ENCODE data around the gene AFAP1.
A peak's percentile ranks its signal among the peaks of the same experiment; 100 is the strongest.

The AFAP1 gene

DNA sequence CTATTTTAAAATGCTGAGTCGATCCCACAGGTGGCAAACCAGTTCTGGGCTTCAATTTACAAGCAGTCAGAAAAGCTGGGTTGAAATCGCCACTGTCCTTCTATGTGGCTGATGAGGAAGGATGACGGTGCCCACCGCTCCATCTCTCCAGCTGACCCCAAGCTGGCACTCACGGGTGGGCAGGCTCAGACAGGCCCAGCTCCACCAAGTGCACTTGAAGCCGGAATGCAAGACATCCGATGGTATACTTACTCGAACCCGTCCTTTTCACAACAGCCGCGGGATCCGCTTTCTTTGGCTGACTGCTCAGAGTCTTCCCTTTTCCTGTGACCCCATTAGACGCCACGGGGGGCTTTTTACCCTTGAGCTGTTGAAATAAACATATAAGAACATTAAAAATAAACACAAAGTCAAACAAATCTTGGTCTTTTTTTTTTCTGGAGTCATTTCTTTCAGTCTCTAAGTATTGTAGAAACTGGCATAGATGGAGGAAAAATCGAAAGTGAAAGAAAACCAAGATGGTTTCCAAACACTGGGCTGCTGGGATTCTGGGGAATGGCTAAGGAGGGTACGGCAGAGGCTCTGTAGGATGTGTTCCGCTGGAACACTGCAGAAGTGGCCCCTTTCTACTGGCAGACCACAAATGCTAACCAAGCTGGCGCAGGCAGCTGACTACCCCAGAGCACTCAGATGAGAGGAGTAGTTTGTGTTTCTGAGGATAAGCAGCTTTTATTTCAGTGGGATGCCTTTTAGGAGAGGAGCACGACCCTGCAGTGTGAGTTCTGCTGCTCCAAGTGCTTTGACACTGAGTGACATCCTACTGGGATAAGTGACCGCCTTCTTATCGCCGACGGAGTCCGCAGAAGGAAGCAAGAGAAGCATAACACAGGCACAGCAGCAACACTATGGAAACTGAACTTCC, 160.9 kb downstream of the AFAP1 start:
- DNase-seq (ENCODE audit: low read depth), result no peak
- TF ChIP-seq, protein P1, sequence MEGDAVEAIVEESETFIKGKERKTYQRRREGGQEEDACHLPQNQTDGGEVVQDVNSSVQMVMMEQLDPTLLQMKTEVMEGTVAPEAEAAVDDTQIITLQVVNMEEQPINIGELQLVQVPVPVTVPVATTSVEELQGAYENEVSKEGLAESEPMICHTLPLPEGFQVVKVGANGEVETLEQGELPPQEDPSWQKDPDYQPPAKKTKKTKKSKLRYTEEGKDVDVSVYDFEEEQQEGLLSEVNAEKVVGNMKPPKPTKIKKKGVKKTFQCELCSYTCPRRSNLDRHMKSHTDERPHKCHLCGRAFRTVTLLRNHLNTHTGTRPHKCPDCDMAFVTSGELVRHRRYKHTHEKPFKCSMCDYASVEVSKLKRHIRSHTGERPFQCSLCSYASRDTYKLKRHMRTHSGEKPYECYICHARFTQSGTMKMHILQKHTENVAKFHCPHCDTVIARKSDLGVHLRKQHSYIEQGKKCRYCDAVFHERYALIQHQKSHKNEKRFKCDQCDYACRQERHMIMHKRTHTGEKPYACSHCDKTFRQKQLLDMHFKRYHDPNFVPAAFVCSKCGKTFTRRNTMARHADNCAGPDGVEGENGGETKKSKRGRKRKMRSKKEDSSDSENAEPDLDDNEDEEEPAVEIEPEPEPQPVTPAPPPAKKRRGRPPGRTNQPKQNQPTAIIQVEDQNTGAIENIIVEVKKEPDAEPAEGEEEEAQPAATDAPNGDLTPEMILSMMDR (IDR thresholded peaks at IDR 0.05; ENCODE audit: control insufficient read depth, extremely low read depth, insufficient read depth), result no peak
- no peak overlapping the region for H3K4me3 ChIP-seq (ENCODE audit: low read depth, low read length)

DNA sequence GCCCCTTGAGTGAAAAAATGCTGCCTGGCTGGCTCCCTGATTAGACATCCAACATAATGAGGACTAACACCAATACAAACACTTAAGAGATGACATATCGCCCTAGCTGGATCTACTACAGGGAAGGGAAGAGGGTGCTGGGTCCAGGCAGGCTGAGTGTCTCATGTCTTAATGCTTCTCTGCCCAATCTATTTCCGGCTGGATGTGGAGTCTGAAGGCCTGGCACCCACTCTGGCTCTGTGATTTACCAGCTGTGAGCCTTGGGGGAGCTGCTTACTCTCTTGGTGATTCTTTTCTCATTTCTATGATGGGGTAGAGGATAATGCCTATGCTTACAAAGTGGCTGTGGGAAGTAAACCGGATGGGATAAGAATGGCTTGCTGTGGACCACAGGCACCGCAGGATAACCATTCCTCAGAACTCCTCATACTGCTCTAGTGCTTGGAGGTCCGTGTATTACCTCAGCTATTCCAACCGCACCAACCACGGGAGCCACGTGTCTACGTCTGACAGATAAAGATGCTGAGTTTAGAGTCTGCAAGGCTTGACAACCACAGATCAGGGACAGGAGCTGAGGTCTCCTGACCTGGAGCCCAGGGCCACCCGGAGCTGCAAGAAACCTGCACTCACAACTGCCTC, 161.7 kb downstream of the AFAP1 start:
- DNase-seq (ENCODE audit: low read depth), result no peak
- no peak overlapping the region for H3K4me3 ChIP-seq (ENCODE audit: low read depth, low read length)
- TF ChIP-seq, protein P1 (IDR thresholded peaks at IDR 0.05; ENCODE audit: control insufficient read depth, extremely low read depth, insufficient read depth), result no peak

DNA sequence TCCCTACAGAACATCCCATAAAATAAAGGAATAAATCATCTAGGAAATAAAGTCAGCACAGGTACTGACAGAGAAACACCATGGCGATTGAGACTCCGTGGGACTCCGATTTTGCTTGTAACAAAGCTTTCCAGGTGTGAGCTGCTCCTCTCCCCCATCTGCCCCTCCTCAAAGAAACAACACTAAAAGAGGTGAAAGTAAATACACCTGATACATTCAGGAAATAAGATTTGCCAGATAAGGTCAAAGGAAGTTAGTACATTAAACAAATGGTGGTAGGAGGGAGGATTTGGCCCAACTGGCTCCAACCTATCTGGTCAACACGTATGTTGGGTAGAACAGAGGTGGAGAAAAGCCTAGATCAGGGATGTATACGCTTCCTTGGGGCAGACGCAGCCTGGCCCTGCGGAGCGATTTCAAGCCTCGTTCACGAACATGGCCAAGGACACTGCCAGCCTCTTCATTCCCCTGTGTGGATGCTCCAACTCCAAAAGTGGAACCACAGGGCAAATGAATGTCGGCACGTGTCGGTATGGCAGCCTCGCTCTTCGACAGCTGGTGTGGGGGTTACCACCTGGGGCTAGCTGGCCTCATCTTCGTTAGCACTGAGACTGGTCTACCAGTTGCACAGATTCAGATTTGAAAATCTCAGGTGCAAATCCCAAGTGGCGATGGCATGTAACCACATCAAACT, 162.5 kb downstream of the AFAP1 start:
- TF ChIP-seq, protein P1 (IDR thresholded peaks at IDR 0.05; ENCODE audit: control insufficient read depth, extremely low read depth, insufficient read depth), result no peak

DNA sequence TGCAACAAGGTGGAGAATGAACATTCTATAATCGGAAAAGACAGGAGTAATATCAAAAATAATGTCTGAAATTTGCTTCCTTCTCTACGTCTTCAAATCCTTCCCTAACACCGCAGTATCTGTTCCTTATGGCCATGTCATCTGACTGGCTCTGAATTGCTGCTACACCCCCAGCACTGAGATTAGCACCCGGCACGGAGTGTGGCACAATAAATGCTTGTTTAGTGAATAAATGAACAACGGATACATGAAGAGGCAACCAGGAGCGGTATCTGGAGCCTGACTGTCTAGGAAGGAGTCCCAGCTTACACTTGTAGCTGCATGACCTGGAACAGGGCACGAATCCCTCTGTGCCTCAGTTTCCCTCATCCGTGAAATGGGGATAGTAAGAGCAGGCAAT, 164.3 kb downstream of the AFAP1 start:
- DNase-seq (ENCODE audit: low read depth), result no peak
- no peak overlapping the region for H3K4me3 ChIP-seq (ENCODE audit: low read depth, low read length)
- TF ChIP-seq, protein P1 (IDR thresholded peaks at IDR 0.05; ENCODE audit: control insufficient read depth, extremely low read depth, insufficient read depth), result no peak

More for the DNA sequence above, 162.5 kb downstream of the AFAP1 start:
- peak; percentile 77 for DNase-seq (ENCODE audit: low read depth)
- H3K4me3 ChIP-seq (ENCODE audit: low read depth, low read length), result no peak overlapping the region

DNA sequence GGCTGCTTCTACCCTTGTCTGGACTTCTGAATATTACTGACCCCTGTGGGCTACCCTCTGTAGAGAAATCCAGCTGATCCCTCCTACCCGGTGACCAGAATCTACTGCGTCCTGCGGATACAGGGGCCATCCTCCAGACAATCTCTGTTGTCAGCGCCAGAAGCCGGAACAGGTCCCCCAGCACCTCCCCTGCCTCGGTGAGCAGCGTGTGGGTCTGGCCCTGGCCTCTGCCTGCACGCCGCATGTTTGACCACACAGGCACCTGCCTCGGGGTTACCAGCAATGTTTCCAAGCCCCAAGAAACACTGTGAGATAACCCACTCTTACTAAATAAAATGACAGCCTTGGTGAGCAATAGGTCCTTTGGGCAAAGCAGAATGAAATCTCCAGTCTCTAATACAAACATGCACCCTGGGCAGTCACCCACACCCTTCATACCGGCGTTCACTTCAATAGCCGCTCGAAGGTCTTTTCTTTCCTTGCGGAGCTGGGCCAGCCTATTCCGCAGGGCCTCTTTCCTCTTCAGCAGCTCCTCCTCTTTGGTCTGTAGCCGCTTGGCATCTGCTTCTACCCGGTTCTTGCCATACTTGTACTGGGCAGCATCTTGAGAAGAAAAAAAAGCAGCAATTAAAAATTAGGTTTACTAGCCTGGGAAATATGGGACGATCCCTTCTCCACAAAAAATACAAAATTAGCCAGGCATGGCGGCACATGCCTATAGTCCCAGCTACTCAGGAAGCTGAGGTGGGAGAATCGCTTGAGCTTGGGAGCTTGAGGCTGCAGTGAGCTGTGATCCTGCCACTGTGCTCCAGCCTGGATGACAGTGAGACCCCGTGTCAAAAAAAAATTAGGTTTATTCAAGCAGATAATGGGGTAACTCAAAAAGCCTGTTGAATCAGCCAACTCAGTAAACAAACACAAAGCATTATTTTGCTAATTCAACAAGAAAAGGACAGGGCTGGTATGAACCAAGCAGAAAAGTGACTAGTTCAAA, 165.1 kb downstream of the AFAP1 start:
- TF ChIP-seq, protein P1 (IDR thresholded peaks at IDR 0.05; ENCODE audit: control insufficient read depth, extremely low read depth, insufficient read depth), result no peak
- no peak for DNase-seq (ENCODE audit: low read depth)
- H3K4me3 ChIP-seq (ENCODE audit: low read depth, low read length), result no peak overlapping the region

Measured in LNCaP clone FGC (cell line).